Psoas muscle (tissue), 8 donors: ENCODE data around the gene F5. TPM values are rescaled to one million over a fixed set of nuclear protein-coding genes. Genes with fewer than 3 reads are reported as not detected.

Experiments
- ATAC-seq, 4 donors: fragments of 200-7000 bp; cut with Tn5 transposase; one replicate each; pipeline ENCODE4 v1.9.1; 2020; ENCODE audit warnings: moderate library complexity in 3 of 4, mild to moderate bottlenecking in 2 of 4
- DNase-seq, 2 donors: peaks; one replicate each; pipeline ENCODE4 v3.0.0-alpha.2; 2020
- H3K27ac ChIP-seq: fragments of 200-600 bp; one replicate; pipeline ENCODE4 v1.8.0; 2022
- H3K27me3 ChIP-seq, 3 donors: fragments of 200-600 bp in 1 of 3; one replicate each; pipeline versions ENCODE4 v1.6.1 to v1.8.0; 2013 to 2022; ENCODE audit warnings: low read length in 2 of 3, mild to moderate bottlenecking in 2 of 3, moderate library complexity in 1 of 3; ENCODE audit not compliant: insufficient read depth in 3 of 3
- H3K36me3 ChIP-seq, 2 donors: fragments of 200-600 bp in 1 of 2; one replicate each; pipeline versions ENCODE4 v1.6.1 to v1.8.0; 2013 to 2022; ENCODE audit warnings: low read depth in 1 of 2, mild to moderate bottlenecking in 1 of 2, moderate library complexity in 1 of 2; ENCODE audit not compliant: insufficient read depth in 1 of 2
- H3K4me1 ChIP-seq: fragments of 200-600 bp; one replicate; pipeline ENCODE4 v1.8.0; 2022
- H3K4me3 ChIP-seq: fragments of 200-600 bp; one replicate; pipeline ENCODE4 v1.8.0; 2022; ENCODE audit warnings: mild to moderate bottlenecking
- H3K9me3 ChIP-seq: fragments of 200-600 bp; one replicate; pipeline ENCODE4 v1.8.0; 2022
- CTCF ChIP-seq: fragments of 200-600 bp; IDR thresholded peaks from one replicate; pipeline ENCODE4 v1.8.0; 2022; ENCODE audit warnings: antibody characterized with exemption
- WGBS, 3 donors: extraction: QIAGEN DNeasy Blood & Tissue Kit; methylation state at CpG; one replicate each; pipeline versions ENCODE4 v1.1.6 to v1.1.7; 2013; 5-methylcytosine and 5-hydroxymethylcytosine counted together
- intact Hi-C, 2 donors: fragments of 100-400 bp; cut with DNase I; formaldehyde crosslinking; loops; one replicate each; pipeline versions ENCODE4 v1.11.0 to v1.14.2; 2022
- polyA plus RNA-seq, 3 donors: library from polyadenylated mRNA; stranded (reverse); fragments of 200-250 nt; gene quantifications; one replicate each; pipeline ENCODE4 v1.2.3, GENCODE V29; 2013
- total RNA-seq, 4 donors: library from RNA; stranded (reverse); fragmentation: NEBNext Ultra II Directional in 2 of 4; extraction: Animal tissue kit (Norgen Biotek cat#: 25700) in 2 of 4; gene quantifications; one replicate each; pipeline versions ENCODE4 v1.2.1 to v1.2.4, GENCODE V29; 2021 to 2023
- donor health status: healthy with polysubstance abuse.
- donor health status: DM: no; HTN: no; CAD: no; lungs with moderate emphysema.
- donor health status: Bipolar disorder and iron deficiency.
- donor health status: healthy.
- donor health status: DM: yes; HTN: yes; CAD: no.
- donor health status: DM: no; HTN: no; CAD: no.
- donor health status: DM: no; HTN: no; CAD: no.
- donor health status: DM: yes; HTN: yes; CAD: no.

The F5 gene
- total and polyA plus RNA-seq, 7 donors, result 0.01 to 0.22 (median 0.08) TPM; not detected in 2

GRCh38 chr1:169630006-169630405 lies 43.7 kb upstream of the F5 start, which contains the start of gene SELP:
Gene SELP (minus strand): TSS chr1:169630124. CDS start chr1:169630074, 50 bp downstream.
- DNase-seq (no peak), ATAC-seq (no peak)
- 72 to 81% (median 81%) methylated on average over 1 of the region's 1 CpG for WGBS, 3 donors
- intact Hi-C loops, result no loop called here
- Histone ChIP-seq H3K27ac (no peak within 1 kb of the TSS), H3K9me3 (peaks cover 17% of the 10 kb centered on the region), H3K36me3 (no peaks in the 10 kb centered on the region), H3K27me3 (no peaks in the 10 kb centered on the region), H3K4me3 (no peak within 1 kb of the TSS), H3K4me1 (no peaks in the 10 kb centered on the region)
- TF ChIP-seq CTCF, result no peak

- 67 to 73% (median 69%) methylated on average over 2 of the region's 2 CpGs for WGBS, 3 donors
These were observed 38.6 kb upstream of the F5 start for GRCh38 chr1:169624912-169625311.

DNA sequence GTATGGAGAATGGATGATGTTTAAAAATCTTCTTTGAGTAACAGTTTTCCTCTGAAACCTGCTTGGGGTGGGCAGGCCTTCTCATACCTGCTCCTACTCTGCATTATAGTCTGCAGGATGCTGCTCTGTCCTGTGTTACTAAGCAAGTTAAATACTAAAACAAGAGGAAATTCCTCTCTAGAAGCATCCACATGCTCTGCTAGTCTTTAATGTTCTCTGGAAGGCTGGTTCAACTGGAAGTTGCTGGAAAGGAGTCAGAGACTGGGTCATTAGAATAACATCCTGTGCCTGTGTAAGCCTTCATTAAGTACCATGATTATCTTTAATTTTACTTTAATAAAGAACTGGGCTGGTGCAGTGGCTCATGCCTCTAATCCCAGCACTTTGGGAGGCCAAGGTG lies 37.8 kb upstream of the F5 start:
- intact Hi-C loops, result no loop called here
- Histone ChIP-seq H3K27me3 (peaks cover 0 to 3% (median 0%) of the 10 kb centered on the region in 3 donors), H3K27ac (no peak overlapping the region), H3K36me3 (no peaks in the 10 kb centered on the region), H3K4me3 (no peak overlapping the region), H3K4me1 (no peaks in the 10 kb centered on the region), H3K9me3 (no peaks in the 10 kb centered on the region)
- DNase-seq, result no peak
- no peak for ATAC-seq
- TF ChIP-seq CTCF, result no peak

More at GRCh38 chr1:169624912-169625311, 38.6 kb upstream of the F5 start:
- Histone ChIP-seq H3K4me3 (no peak overlapping the region), H3K27ac (no peak overlapping the region), H3K27me3 (peaks cover 0 to 3% (median 0%) of the 10 kb centered on the region in 3 donors), H3K9me3 (no peaks in the 10 kb centered on the region), H3K36me3 (no peaks in the 10 kb centered on the region), H3K4me1 (no peaks in the 10 kb centered on the region)
- TF ChIP-seq CTCF, result no peak
- no peak for ATAC-seq
- DNase-seq, result no peak
- intact Hi-C loops, result no loop called here

GRCh38 chr1:169623132-169623926 lies 37.0 kb upstream of the F5 start:
- no peaks in the 10 kb centered on the region for H3K9me3 ChIP-seq
- H3K27me3 ChIP-seq, result peaks cover 0 to 3% (median 0%) of the 10 kb centered on the region in 3 donors
- ATAC-seq (no peak), DNase-seq (no peak)
- intact Hi-C loops, result no loop called here
- no peak overlapping the region for H3K27ac ChIP-seq
- TF ChIP-seq CTCF, result no peak
- 78 to 84% (median 81%) methylated on average over 6 of the region's 6 CpGs for WGBS, 3 donors
- H3K4me1 ChIP-seq, result no peaks in the 10 kb centered on the region
- no peak overlapping the region for H3K4me3 ChIP-seq
- no peaks in the 10 kb centered on the region for H3K36me3 ChIP-seq
